Panc1 (cell line): ENCODE results near the gene MFAP4. TPM values are rescaled to one million over a fixed set of nuclear protein-coding genes. Genes with fewer than 3 reads are reported as not detected.

ENCODE experiments used
- ATAC-seq: fragments of 200-7000 bp; cut with Tn5 transposase; 2 replicates; pipeline ENCODE4 v1.9.1; 2020; ENCODE audit warnings: mild to moderate bottlenecking, moderate library complexity
- BruUV-seq: library from RNA; stranded (reverse); fragments of 400-500 nt; replicated peaks from 2 replicates; lab custom pipeline; 2021; lab: Mats Ljungman, UMichigan
- CTCF ChIA-PET: fragments of 300-600 bp; sonication (Branson Sonifier 250); formaldehyde crosslinking; loops from one replicate; lab custom pipeline; 2022; ENCODE audit warnings: antibody characterized with exemption; lab: Charles Lee
- POLR2A ChIA-PET: fragments of 300-600 bp; sonication (Branson Sonifier 250); formaldehyde crosslinking; loops from one replicate; lab custom pipeline; 2022; ENCODE audit warnings: antibody characterized with exemption; lab: Charles Lee
- DNase-seq: peaks from one replicate; pipeline ENCODE4 v3.0.0-alpha.2; 2010; ENCODE audit warnings: low read depth, low spot score
- H3K27ac ChIP-seq: 2 replicates; pipeline ENCODE4 v1.5.1; 2011; ENCODE audit warnings: mild to moderate bottlenecking, low read length, inconsistent platforms
- H3K27me3 ChIP-seq: fragments of 200-500 bp; sonication (Bioruptor generic); 2 replicates; pipeline ENCODE4 v1.6.0; 2014; ENCODE audit warnings: low read length, inconsistent platforms; ENCODE audit not compliant: control insufficient read depth, insufficient read depth
- H3K36me3 ChIP-seq: fragments of 200-500 bp; sonication (Bioruptor generic); 2 replicates; pipeline ENCODE4 v1.5.1; 2014; ENCODE audit warnings: inconsistent platforms, mild to moderate bottlenecking, low read length, moderate library complexity; ENCODE audit not compliant: control insufficient read depth, insufficient read depth
- H3K4me1 ChIP-seq: 2 replicates; pipeline ENCODE4 v1.5.1; 2011; ENCODE audit warnings: inconsistent platforms, mild to moderate bottlenecking, low read length, moderate library complexity; ENCODE audit not compliant: control insufficient read depth, insufficient read depth
- H3K4me3 ChIP-seq, 2 experiments: 2 replicates each; pipeline ENCODE4 v1.5.1; 2011 to 2012; ENCODE audit warnings: low read depth in 2 of 2, low read length in 2 of 2, mild to moderate bottlenecking in 2 of 2, inconsistent platforms in 1 of 2, moderate library complexity in 1 of 2
- H3K9me3 ChIP-seq: fragments of 200-500 bp; sonication (Bioruptor generic); 2 replicates; pipeline ENCODE4 v1.5.1; 2014; ENCODE audit warnings: low read depth, mild to moderate bottlenecking, inconsistent platforms, low read length, moderate library complexity; ENCODE audit not compliant: control insufficient read depth, insufficient read depth
- CTCF ChIP-seq: fragments of 450-650 bp; IDR thresholded peaks from 2 replicates; pipeline ENCODE4 v1.5.1; 2017; ENCODE audit warnings: mild to moderate bottlenecking
- POLR2AphosphoS5 ChIP-seq: IDR thresholded peaks from 2 replicates; pipeline ENCODE4 v1.6.1; 2012; ENCODE audit warnings: mild to moderate bottlenecking, low read depth, low read length, moderate library complexity
- REST ChIP-seq, 2 experiments: IDR thresholded peaks; 2 replicates each; pipeline ENCODE4 v1.6.1; 2011 to 2012; ENCODE audit warnings: low read depth in 2 of 2, control low read depth in 1 of 2, low read length in 1 of 2, mild to moderate bottlenecking in 1 of 2, moderate library complexity in 1 of 2; ENCODE audit not compliant: insufficient read depth in 1 of 2
- SIN3A ChIP-seq: IDR thresholded peaks from 2 replicates; pipeline ENCODE4 v1.6.1; 2012; ENCODE audit warnings: low read depth, mild to moderate bottlenecking, low read length, moderate library complexity, borderline replicate concordance; ENCODE audit not compliant: insufficient read depth
- TCF7L2 ChIP-seq: IDR thresholded peaks from 2 replicates; pipeline ENCODE4 v1.6.1; 2011; ENCODE audit warnings: mild to moderate bottlenecking, low read depth, low read length, inconsistent platforms
- in situ Hi-C: cut with HindIII; loops from 2 replicates; pipeline ENCODE4 v1.10.0; 2016; ENCODE audit warnings: low sequenced_read_pairs, low pct_unique_long_range_greater_than_20kb
- intact Hi-C: fragments of 100-400 bp; cut with micrococcal nuclease; formaldehyde crosslinking; loops from one replicate; pipeline ENCODE4 v1.10.0; 2022; ENCODE audit not compliant: unreplicated experiment
- total RNA-seq: library from RNA; stranded (reverse); gene quantifications from one replicate; pipeline ENCODE4 v1.2.1, GENCODE V29; 2021; ENCODE audit not compliant: unreplicated experiment

MFAP4 gene
- total RNA-seq, 1 experiment from 2014 or later: 0.92 TPM

- Histone ChIP-seq H3K27ac (no peak overlapping the region), H3K4me3 (no peak overlapping the region), H3K36me3 (no peaks in the 10 kb centered on the region), H3K27me3 (no peaks in the 10 kb centered on the region), H3K9me3 (no peaks in the 10 kb centered on the region), H3K4me1 (no peaks in the 10 kb centered on the region)
- TF ChIP-seq TCF7L2 (no peak), CTCF (peak; percentile 69; the same call in 1 of the 2 replicates)
- ChIA-PET POLR2A (no interaction called here), CTCF (interaction anchor here (0.6 kb wide), 2 partner anchors 158 to 320 kb away, joined by 3 to 5 read pairs; no protein-coding TSS in a partner anchor)
- BruUV-seq: no TSS peak
- peak; percentile 70 for ATAC-seq
- in situ Hi-C loops: no loop called here
- DNase-seq: no peak
- intact Hi-C loops: no loop called here
These were observed 48.7 kb downstream of the MFAP4 start for GRCh38 chr17:19338031-19338990.

GRCh38 chr17:19337712-19338023 is 49.3 kb downstream of the MFAP4 start:
- no peak overlapping the region for H3K4me3 ChIP-seq
- no peaks in the 10 kb centered on the region for H3K4me1 ChIP-seq
- CTCF ChIA-PET: interaction anchor here (0.6 kb wide), 1 partner anchor 127 kb away, joined by 3 read pairs; no protein-coding TSS in a partner anchor
- H3K9me3 ChIP-seq: no peaks in the 10 kb centered on the region
- in situ Hi-C loops: no loop called here
- DNase-seq: no peak
- no peak for ATAC-seq
- H3K27ac ChIP-seq: no peak overlapping the region
- H3K27me3 ChIP-seq: no peaks in the 10 kb centered on the region
- TF ChIP-seq POLR2AphosphoS5: no peak
- no peak for TF ChIP-seq CTCF
- no peak for TF ChIP-seq TCF7L2
- TF ChIP-seq REST (IDR thresholded peaks at IDR 0.05; ENCODE audit: insufficient read depth in 1 of 2, low read depth in 2 of 2, low read length in 1 of 2): no peak
- TF ChIP-seq SIN3A: no peak
- intact Hi-C loops: no loop called here
- POLR2A ChIA-PET: no interaction called here
- no peaks in the 10 kb centered on the region for H3K36me3 ChIP-seq
- BruUV-seq: no TSS peak
